ENCODE results near the gene MAML3. TPM values are rescaled to one million over a fixed set of nuclear protein-coding genes. Genes with fewer than 3 reads are reported as not detected.

Gene MAML3
- total RNA-seq, 1 donor from 2014 or later: 21.8 TPM

DNA sequence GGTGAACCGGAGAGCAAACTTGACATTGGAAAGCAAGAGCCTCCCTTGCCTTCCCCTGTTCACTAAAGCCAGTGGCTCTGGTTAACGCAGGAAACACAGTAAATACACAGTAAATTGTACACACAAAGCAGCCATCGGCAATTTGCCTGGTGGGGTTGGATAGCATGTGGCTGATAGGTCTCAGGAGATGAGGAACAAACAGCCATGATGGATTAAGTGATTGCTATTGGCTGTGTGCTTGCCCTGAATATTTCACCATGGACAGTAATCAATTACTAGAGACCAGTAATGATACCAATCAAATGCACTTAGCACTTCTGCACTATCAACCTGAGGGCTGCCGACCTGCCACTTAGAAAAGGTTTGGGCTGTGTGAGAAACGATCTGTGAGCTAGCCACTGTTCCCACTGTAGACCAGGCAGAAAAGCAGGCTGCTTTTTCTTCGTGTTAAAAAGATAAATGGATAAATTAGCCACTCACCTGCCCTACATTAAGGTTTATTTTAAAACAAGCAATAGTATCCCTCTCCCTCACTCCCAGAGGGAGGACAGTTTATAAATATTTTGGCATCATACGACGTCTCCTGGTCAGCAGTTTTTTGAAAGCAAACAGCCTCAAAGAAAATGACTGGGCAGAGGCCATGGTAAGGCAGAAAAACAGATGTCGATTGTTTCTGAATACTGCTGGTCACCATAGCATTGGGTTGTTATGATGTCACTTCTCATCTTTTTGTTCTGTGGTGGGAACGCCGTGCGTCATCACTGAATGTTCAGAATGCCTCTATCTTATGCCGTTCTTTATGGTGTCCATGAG lies 167.1 kb downstream of the MAML3 start:
- TF ChIP-seq, protein P1, sequence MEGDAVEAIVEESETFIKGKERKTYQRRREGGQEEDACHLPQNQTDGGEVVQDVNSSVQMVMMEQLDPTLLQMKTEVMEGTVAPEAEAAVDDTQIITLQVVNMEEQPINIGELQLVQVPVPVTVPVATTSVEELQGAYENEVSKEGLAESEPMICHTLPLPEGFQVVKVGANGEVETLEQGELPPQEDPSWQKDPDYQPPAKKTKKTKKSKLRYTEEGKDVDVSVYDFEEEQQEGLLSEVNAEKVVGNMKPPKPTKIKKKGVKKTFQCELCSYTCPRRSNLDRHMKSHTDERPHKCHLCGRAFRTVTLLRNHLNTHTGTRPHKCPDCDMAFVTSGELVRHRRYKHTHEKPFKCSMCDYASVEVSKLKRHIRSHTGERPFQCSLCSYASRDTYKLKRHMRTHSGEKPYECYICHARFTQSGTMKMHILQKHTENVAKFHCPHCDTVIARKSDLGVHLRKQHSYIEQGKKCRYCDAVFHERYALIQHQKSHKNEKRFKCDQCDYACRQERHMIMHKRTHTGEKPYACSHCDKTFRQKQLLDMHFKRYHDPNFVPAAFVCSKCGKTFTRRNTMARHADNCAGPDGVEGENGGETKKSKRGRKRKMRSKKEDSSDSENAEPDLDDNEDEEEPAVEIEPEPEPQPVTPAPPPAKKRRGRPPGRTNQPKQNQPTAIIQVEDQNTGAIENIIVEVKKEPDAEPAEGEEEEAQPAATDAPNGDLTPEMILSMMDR (conservative IDR thresholded peaks at IDR 0.05): no peak
- H3K4me3 Mint-ChIP-seq: peak overlapping the region; percentile 66
- no peaks in the 10 kb centered on the region for H3K27me3 Mint-ChIP-seq
- peaks cover under 1% of the 10 kb centered on the region for H3K9me3 Mint-ChIP-seq
- peak overlapping the region; percentile 97 for H3K27ac Mint-ChIP-seq
- peaks cover 13% of the 10 kb centered on the region for H3K36me3 Mint-ChIP-seq
- no peak for DNase-seq (ENCODE audit: extremely low spot score, unreplicated experiment)
- H3K4me1 Mint-ChIP-seq (ENCODE audit: unreplicated experiment): peaks cover 30% of the 10 kb centered on the region

DNA sequence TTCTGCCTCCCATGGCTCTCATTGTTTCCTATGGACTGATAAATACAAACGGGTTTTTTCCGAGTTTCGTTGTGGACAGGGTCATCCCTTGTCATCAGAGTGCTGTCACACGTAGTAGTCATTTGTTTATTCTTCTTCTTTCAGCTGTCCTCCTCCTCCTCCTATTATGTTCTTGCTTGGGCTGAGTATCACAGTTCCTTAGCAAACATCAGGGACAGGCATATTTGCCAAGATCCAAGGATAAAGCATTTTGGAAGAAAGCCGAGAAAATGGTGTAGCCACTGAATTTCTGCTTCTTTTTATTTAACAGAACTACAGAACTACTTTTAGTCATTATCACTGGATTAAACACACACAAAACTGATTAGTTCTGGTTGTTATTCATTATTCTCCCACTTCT lies 167.9 kb downstream of the MAML3 start:
- TF ChIP-seq, protein P1 (conservative IDR thresholded peaks at IDR 0.05): no peak
- Mint-ChIP-seq H3K4me3 (peak overlapping the region; percentile 3), H3K27ac (peak overlapping the region; percentile 97), H3K9me3 (no peaks in the 10 kb centered on the region), H3K4me1 (ENCODE audit: unreplicated experiment) (peaks cover 30% of the 10 kb centered on the region), H3K27me3 (no peaks in the 10 kb centered on the region), H3K36me3 (peaks cover 11% of the 10 kb centered on the region)
- DNase-seq (ENCODE audit: extremely low spot score, unreplicated experiment): no peak

DNA sequence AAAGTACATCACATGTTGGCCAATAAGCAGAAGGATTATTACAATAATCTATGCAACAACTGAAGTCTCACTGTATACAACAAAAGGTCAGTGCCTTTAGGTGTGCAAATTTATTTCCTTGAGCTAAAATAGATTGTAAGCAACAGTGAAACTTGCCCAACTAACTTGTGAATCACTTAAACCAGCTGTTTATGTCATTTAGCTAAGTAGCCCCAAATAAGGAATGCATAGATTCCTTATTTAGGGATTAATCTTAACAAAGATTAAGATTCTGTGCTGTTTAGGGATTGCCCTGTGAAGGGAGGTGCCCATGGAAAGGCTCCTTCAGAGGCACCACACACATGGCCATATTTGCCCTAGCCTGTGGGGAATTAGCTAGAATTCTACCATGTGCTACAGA lies 168.6 kb downstream of the MAML3 start:
- H3K27ac Mint-ChIP-seq: peak overlapping the region; percentile 97
- no peak for DNase-seq (ENCODE audit: extremely low spot score, unreplicated experiment)
- peaks cover 30% of the 10 kb centered on the region for H3K4me1 Mint-ChIP-seq (ENCODE audit: unreplicated experiment)
- TF ChIP-seq, protein P1 (conservative IDR thresholded peaks at IDR 0.05): no peak
- H3K9me3 Mint-ChIP-seq: no peaks in the 10 kb centered on the region
- peaks cover 12% of the 10 kb centered on the region for H3K36me3 Mint-ChIP-seq
- H3K4me3 Mint-ChIP-seq: no peak overlapping the region
- H3K27me3 Mint-ChIP-seq: no peaks in the 10 kb centered on the region

DNA sequence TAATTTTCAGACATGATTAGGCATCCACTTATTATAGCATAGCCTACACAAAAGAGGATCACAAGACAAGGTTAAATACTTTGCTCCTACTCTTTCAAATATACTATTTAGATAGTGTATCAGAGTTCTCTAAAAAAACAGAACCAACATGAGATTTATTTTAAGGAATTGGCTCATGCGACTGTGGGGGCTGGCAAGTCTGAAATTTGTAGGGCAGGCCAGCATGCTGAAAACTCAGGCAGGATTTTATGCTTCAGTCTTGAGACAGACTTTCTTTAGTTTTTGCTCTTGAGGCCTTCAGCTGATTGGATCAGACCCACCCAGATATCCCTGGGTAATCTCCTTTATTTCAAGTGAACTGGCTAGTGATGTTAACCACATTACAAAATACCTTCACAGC lies 169.5 kb downstream of the MAML3 start:
- Mint-ChIP-seq H3K27ac (peak overlapping the region; percentile 36), H3K36me3 (peaks cover 17% of the 10 kb centered on the region), H3K27me3 (no peaks in the 10 kb centered on the region), H3K4me1 (ENCODE audit: unreplicated experiment) (peaks cover 28% of the 10 kb centered on the region), H3K9me3 (no peaks in the 10 kb centered on the region), H3K4me3 (no peak overlapping the region)
- DNase-seq (ENCODE audit: extremely low spot score, unreplicated experiment): no peak
- TF ChIP-seq, protein P1 (conservative IDR thresholded peaks at IDR 0.05): no peak

DNA sequence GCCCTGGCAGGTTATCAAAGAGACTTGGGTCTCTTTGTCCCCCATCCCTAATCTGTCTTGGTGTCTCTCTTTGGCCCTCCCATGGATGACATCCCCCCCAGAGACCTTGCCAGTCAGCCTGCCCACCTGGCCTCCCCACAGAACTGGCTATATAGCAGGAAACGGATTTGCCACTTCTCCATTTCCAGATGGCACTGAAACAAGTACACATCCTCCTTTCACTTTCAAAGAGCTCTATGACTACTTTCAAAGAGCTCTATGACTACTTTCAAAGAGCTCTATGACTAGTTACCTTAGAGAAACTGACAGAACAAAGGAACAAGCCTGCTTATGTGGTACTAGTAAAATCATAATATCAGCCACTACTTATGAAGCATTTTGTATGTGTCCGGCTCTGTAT lies 175.3 kb downstream of the MAML3 start:
- Mint-ChIP-seq H3K4me1 (ENCODE audit: unreplicated experiment) (peaks cover 25% of the 10 kb centered on the region), H3K27ac (peak overlapping the region; percentile 77), H3K27me3 (no peaks in the 10 kb centered on the region), H3K9me3 (peaks cover 4% of the 10 kb centered on the region), H3K4me3 (no peak overlapping the region), H3K36me3 (peaks cover 22% of the 10 kb centered on the region)
- no peak for DNase-seq (ENCODE audit: extremely low spot score, unreplicated experiment)
- TF ChIP-seq, protein P1 (conservative IDR thresholded peaks at IDR 0.05): no peak
